Heart left ventricle (tissue), 16 donors: Measurements from ENCODE around the gene ARHGAP30. TPM values are rescaled to one million over a fixed set of nuclear protein-coding genes. Genes with fewer than 3 reads are reported as not detected.

Experiments
- ATAC-seq, 4 donors: fragments of 200-7000 bp; cut with Tn5 transposase; one replicate each; pipeline ENCODE4 v1.9.1; 2020 to 2022; ENCODE audit warnings: moderate library complexity in 4 of 4, mild to moderate bottlenecking in 3 of 4, moderate number of reproducible peaks in 1 of 4
- DNase-seq, 5 donors: peaks; one replicate each; pipeline ENCODE4 v3.0.0-alpha.2; 2020
- H3K27ac ChIP-seq, 12 donors: fragments of 200-600 bp; sonication (generic) in 4 of 12; one replicate each; pipeline versions ENCODE4 v1.5.0 to v1.8.0; 2016 to 2022; ENCODE audit warnings: mild to moderate bottlenecking in 2 of 12
- H3K27me3 ChIP-seq, 9 donors: fragments of 200-600 bp; sonication (generic) in 2 of 9; one replicate each; pipeline versions ENCODE4 v1.5.1 to v1.8.0; 2016 to 2022; ENCODE audit warnings: mild to moderate bottlenecking in 3 of 9
- H3K36me3 ChIP-seq, 9 donors: fragments of 200-600 bp; sonication (generic) in 2 of 9; one replicate each; pipeline versions ENCODE4 v1.5.0 to v1.8.0; 2018 to 2022; ENCODE audit warnings: mild to moderate bottlenecking in 2 of 9
- H3K4me1 ChIP-seq, 12 donors: fragments of 200-600 bp; sonication (generic) in 4 of 12; one replicate each; pipeline versions ENCODE4 v1.5.0 to v1.8.0; 2016 to 2022; ENCODE audit warnings: mild to moderate bottlenecking in 3 of 12
- H3K4me3 ChIP-seq, 12 donors: fragments of 200-600 bp; sonication (generic) in 4 of 12; one replicate each; pipeline versions ENCODE4 v1.5.0 to v1.8.0; 2017 to 2022; ENCODE audit warnings: mild to moderate bottlenecking in 9 of 12, moderate library complexity in 4 of 12
- H3K9me3 ChIP-seq, 12 donors: fragments of 200-600 bp; sonication (generic) in 4 of 12; one replicate each; pipeline versions ENCODE4 v1.5.0 to v1.8.0; 2016 to 2022; ENCODE audit warnings: mild to moderate bottlenecking in 1 of 12
- CTCF ChIP-seq, 12 donors: fragments of 200-600 bp; sonication (generic) in 4 of 12; IDR thresholded peaks; one replicate each; pipeline versions ENCODE4 v1.5.0 to v1.8.0; 2018 to 2022; ENCODE audit warnings: antibody characterized with exemption in 12 of 12, mild to moderate bottlenecking in 5 of 12
- POLR2A ChIP-seq, 2 donors: fragments of 450-650 bp; IDR thresholded peaks; one replicate each; pipeline ENCODE4 v1.6.1; 2017; ENCODE audit warnings: antibody characterized with exemption in 2 of 2, mild to moderate bottlenecking in 2 of 2, moderate library complexity in 2 of 2
- WGBS, 4 donors: extraction: QIAGEN DNeasy Blood & Tissue Kit in 2 of 4; methylation state at CpG; one replicate each; pipeline versions ENCODE4 v1.1.5 to v1.1.7; 2013 to 2018; 5-methylcytosine and 5-hydroxymethylcytosine counted together
- intact Hi-C, 10 donors: fragments of 100-400 bp; cut with DNase I; formaldehyde crosslinking; loops; one replicate each; pipeline versions ENCODE4 v1.11.1 to v1.14.2; 2022
- polyA plus RNA-seq, 2 donors: library from polyadenylated mRNA; stranded (reverse); fragments of 200-250 nt; gene quantifications; one replicate each; pipeline ENCODE4 v1.2.3, GENCODE V29; 2013
- total RNA-seq, 9 donors: library from RNA; depleted of rRNA in 2 of 9; stranded (reverse); fragments of >200 nt in 2 of 9; fragmentation: NEBNext Ultra II Directional in 3 of 9; extraction: Animal tissue kit (Norgen Biotek cat#: 25700) in 3 of 9; gene quantifications; one replicate each; pipeline versions ENCODE4 v1.1.0 to v1.2.4, GENCODE V29; 2016 to 2023
- donor health status: ischemic (EF 13 %, LVEDD 7.1; RV severe dilation, severe dysfunction).
- donor health status: healthy with polysubstance abuse.
- donor health status: DM: no; HTN: yes; CAD: no.
- donor health status: DM: no; HTN: no; CAD: no.
- donor health status: ischemic (EF 25% LVEDD 6.9; RV normal size, moderate dysfunction).
- donor health status: ischemic (EF 25% LVEDD 5.7; RV mildly dilated, moderate dysfunction).
- donor health status: healthy.
- donor health status: DM: yes; HTN: yes; CAD: no.
- donor health status: ischemic (EF 35%, LVEDD 5.7; RV mildly dilated, moderate dysfunction).
- donor health status: nonischemic (EF 11% LVEDD 7.7; RV severe dilation, severe dysfunction).
- donor health status: DM: yes; HTN: yes; CAD: no.
- donor health status: PGD.
- donor health status: ischemic (EF 29% LVEDD 5.4; RV normal size, mild dysfunction).
- donor health status: nonischemic (EF 23%, LVEDD 6.1; RV moderate dilation, normal function).

Gene ARHGAP30
- total and polyA plus RNA-seq, 11 donors = 1.3 to 32.2 (median 2.1) TPM

GRCh38 chr1:161021970-161022353 is 47.7 kb downstream of the ARHGAP30 start:
- DNase-seq = no peak
- no peak for ATAC-seq
- WGBS, 4 donors = 88 to 97% (median 94%) methylated on average over 2 of the region's 2 CpGs
- H3K4me3 ChIP-seq = peak overlapping the region in 2 of 12 donors; percentile 58 to 66
- H3K27me3 ChIP-seq = peaks cover 0 to 4% (median 0%) of the 10 kb centered on the region in 9 donors
- no peaks in the 10 kb centered on the region for H3K9me3 ChIP-seq
- intact Hi-C loops = loop anchor here in 2 of 10 donors (2.0 kb wide), 1 partner anchor 23 kb away; the partner anchor contains the start of gene USF1 (in 2 of the 2)
- TF ChIP-seq CTCF (IDR thresholded peaks at IDR 0.05) (no peak), POLR2A (IDR thresholded peaks at IDR 0.05) (no peak)
- H3K27ac ChIP-seq = no peak overlapping the region
- H3K36me3 ChIP-seq = no peaks in the 10 kb centered on the region
- peaks cover 0 to 45% (median 19%) of the 10 kb centered on the region in 12 donors for H3K4me1 ChIP-seq

- TF ChIP-seq CTCF (IDR thresholded peaks at IDR 0.05) (no peak), POLR2A (IDR thresholded peaks at IDR 0.05) (peak in 1 of 2 donors; percentile 9)
- Histone ChIP-seq H3K36me3 (no peaks in the 10 kb centered on the region), H3K27me3 (peaks cover 0 to 4% (median 0%) of the 10 kb centered on the region in 9 donors), H3K9me3 (no peaks in the 10 kb centered on the region), H3K4me3 (peak overlapping the region; percentile 58 to 79 (median 66)), H3K4me1 (peaks cover 0 to 49% (median 19%) of the 10 kb centered on the region in 12 donors), H3K27ac (peak overlapping the region in 11 of 12 donors; percentile 66 to 95 (median 87))
- 14 to 40% (median 18%) methylated on average over 13 to 34 of the region's 34 CpGs for WGBS, 4 donors
- intact Hi-C loops = loop anchor here in 2 of 10 donors (2.0 kb wide), 1 partner anchor 23 kb away; the partner anchor contains the start of gene USF1 (in 2 of the 2)
- peak; percentile 77 to 84 (median 78) for DNase-seq
- peak; percentile 85 to 92 (median 90) for ATAC-seq
Measured at GRCh38 chr1:161021165-161021969, 48.3 kb downstream of the ARHGAP30 start.

GRCh38 chr1:161020509-161021164 is 49.1 kb downstream of the ARHGAP30 start, which contains the start of gene F11R:
TSS of gene F11R (minus strand) at chr1:161021152. CDS start at chr1:161021073, 79 bp downstream.
- ATAC-seq (peak; percentile 56 to 81 (median 70)), DNase-seq (peak in 4 of 5 donors; percentile 31 to 41 (median 38))
- TF ChIP-seq POLR2A (IDR thresholded peaks at IDR 0.05) = peak in 1 of 2 donors; percentile 12
- peak in 3 of 12 donors; percentile 5 to 25 (median 21) for TF ChIP-seq CTCF (IDR thresholded peaks at IDR 0.05)
- no peaks in the 10 kb centered on the region for H3K36me3 ChIP-seq
- peaks cover 0 to 49% (median 19%) of the 10 kb centered on the region in 12 donors for H3K4me1 ChIP-seq
- WGBS, 4 donors = 1 to 3% (median 1%) methylated on average over 19 to 36 of the region's 36 CpGs
- peaks cover 0 to 4% (median 0%) of the 10 kb centered on the region in 9 donors for H3K27me3 ChIP-seq
- intact Hi-C loops = loop anchor here in 2 of 10 donors (2.0 kb wide), 1 partner anchor 24 kb away; the partner anchor contains the start of gene USF1 (in 2 of the 2)
- peak within 1 kb of the TSS; percentile 58 to 79 (median 66) for H3K4me3 ChIP-seq
- H3K27ac ChIP-seq = peak within 1 kb of the TSS; percentile 66 to 95 (median 87)
- no peaks in the 10 kb centered on the region for H3K9me3 ChIP-seq
